NCI-H1436 (cell line): ENCODE measurements around the gene SLC5A1.
"Not testable (repeated sequence)": the region's sequence is repeated elsewhere in the genome, so short reads cannot be mapped to it uniquely, and the experiment has no call there.

Experiments used
- DNase-seq: peaks from one replicate; lab custom pipeline; 2025; lab: John Stamatoyannopoulos, UW

SLC5A1 gene

DNA sequence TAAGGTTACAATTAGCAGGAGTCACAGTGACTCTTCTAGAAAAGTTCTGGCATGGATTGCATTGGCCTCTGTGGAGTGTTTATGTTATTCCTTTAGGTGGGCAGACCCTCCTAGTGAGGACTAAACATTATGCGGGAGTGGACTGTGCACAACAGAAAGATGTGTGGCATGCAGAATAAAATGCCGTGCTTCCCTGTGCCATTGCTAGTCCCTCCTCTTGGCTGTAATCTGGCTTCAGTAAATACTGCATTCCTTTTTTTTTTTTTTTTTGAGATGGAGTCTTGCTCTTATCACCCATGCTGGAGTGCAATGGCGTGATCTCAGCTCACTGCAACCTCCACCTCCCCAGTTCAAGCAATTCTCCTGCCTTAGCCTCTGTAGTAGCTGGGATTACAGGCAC lies 45.0 kb downstream of the SLC5A1 start:
- DNase-seq, result no peak

DNA sequence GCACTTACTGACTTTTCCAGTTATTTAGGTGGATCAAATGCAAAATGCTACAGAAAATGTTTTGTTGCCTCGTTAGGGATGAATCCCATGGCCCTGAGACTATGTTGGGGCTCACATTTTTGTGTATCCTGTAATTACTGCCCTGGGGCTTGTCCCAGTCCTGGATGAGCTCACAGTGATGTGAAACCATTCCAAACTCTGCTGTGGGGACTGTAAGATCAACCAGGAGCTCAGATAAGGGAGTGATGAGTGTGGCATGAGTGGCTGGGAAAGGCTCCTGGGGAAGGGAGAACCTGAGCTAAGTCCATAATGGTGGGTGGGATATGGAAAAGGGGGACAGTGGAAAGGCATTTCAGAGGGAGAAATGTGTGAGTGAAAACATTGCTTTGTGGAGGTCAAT lies 54.0 kb downstream of the SLC5A1 start:
- DNase-seq, result no peak

DNA sequence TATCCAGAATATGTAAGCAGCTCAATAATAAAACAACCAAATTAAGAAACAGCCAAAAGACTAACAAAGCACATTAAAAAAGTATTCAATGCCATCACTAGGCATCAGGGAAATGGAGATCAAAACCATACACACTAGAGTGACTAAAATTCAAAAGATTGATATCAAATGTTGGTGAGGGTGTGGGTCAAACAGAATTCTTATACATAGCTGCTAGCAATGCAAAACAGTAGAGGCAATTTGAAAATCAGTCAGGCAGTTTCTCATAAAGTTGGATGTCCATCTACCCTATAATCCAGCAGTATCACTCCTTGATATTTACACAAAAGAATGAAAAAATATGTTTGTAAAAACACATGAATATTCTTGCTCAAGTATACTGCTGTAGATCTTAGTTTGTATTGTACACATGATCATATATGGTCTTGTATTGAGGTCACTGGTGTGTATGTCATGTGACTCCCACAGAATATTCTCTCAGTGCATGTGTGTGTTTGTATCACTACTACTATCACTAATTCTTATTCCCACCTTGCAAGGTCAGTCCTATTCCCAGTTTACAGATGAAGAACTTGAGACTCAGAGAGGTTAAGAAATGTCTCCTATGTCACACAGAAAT lies 54.9 kb downstream of the SLC5A1 start:
- no peak for DNase-seq

DNA sequence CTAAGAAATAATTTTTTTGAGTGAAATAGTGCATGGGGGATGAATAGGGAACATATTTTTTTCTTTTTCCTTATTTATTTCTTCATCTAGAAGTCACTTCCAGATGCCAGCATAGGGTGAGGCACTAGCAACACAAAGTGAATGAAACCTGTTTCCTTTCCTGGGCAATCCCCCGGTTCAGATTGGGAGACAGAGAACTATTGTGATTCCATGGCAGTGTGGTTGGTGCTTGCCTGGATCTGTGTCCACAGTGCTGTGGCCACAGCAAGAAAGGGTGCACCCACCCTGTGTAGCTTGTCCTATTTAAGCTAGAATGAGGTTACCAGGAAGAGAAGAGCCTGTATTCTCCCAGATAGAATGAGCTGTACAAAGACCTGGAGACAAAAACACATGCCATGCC lies 57.6 kb downstream of the SLC5A1 start:
- no peak for DNase-seq

DNA sequence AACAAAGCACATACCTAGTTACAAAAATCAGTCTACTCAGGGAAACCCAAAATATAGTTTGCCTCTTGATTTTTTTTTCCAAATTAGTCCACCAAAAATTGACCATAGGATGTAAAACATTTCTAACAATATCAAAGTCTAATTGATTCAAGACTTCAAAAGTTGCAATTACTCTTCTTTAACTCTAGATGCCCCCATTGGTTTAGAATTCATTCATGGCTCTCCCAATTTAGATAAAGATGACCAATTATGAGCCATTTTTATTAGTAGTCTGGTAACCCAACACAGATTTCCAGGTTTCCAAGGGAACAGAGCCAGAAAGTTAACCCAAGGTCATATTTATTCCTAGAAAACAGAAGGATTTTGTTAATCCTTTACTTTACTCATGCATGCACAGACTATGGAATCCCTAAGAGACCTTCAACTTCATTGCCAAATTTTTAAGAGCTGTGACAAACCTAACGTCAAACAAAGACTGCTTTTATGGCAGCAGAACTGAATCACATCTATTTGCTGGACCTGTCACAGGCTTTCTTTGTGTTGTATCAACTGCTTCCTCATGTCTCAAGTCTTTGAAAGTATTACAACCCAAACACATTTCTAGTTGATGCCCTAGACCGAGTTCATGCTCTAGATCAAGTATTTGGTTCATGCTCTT lies 60.7 kb downstream of the SLC5A1 start:
- DNase-seq, result no peak

DNA sequence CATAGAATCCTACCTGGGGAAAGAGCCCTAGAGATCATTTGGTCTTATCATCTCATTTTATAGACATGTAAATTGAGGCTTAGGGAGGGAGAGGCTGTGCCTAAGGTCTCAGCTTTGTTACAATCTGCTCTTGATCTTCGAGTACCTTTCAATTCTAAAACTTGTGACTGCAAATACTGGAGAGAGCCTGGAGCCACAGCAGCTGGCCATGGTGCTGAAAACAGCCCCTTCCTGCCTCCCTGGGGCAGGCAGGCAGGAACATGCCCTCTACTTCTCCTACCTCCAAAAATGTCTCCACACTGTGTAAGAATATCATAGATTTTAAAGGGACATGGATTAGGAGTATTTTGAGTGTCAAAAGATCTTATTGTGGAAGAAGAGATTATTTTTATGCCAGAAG lies 63.9 kb downstream of the SLC5A1 start:
- DNase-seq, result no peak

DNA sequence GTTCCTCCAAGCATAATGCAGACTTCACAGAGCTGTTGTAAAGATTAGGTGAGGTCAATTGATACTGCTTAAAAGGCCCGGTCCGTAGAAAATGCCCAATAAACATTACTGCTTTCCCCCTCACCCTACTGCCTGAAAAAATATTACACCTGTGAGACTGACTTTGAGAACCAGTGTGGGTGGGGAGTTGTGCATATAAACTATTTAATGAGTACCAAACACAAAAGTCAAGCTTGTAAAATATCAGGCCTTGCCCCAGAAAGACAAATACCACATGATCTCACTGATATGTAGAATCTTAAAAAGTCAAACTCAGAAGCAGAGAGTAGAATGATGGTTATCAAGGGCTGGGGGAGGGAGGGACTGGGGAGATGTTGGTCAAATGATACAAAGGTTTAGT lies 69.3 kb downstream of the SLC5A1 start:
- no peak for DNase-seq

DNA sequence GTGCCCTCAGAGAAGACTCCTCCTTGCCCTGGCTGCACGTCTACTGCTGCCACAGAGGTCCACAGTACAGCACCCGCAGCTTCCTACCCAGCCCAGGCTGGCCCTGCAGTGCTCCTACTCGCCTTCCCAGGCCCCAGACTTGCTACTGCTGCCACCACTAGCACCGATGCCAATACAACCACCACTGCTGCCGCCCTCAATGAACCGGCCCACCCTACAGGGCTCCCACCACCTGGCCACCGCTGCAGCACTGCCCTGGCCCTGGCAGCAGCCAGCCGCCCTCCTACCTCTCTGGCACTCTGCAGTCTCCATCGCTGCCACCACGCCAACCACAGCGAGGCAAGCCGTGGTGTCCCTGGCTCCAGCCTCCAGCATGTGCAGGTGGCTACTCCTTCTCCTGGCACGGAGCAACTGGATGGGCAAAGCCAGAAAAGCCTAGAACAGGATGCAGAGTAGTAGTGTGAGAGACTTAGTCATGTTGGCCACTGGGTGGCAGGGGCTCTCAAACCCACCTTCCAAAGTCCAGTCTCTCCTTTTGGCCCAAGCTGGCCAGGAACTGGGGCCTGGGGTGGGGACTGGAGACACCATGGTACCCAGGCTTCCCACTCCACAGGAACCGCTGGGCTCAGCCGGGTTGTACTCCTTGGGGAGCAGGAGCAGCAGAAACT lies 76.6 kb downstream of the SLC5A1 start:
- DNase-seq, result no peak

DNA sequence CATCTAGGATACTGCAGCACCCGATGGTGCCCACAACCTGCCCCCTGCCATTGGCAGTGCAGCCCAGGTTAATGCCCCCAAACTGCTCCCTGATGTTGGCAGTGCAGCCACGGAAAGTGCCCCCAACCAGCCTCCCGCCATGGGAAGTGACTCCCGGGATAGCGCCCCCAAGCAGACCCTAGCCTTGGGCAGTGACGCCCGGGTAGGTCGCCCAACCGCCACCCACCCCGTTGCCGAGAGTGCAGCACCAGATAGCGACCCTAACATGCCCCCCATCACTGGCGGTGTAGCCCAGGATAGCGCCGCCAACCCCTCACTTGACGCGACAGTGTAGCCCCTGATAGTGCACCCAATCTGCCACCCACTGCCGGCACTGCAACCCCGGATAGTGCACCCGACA lies 77.5 kb downstream of the SLC5A1 start:
- no peak for DNase-seq

DNA sequence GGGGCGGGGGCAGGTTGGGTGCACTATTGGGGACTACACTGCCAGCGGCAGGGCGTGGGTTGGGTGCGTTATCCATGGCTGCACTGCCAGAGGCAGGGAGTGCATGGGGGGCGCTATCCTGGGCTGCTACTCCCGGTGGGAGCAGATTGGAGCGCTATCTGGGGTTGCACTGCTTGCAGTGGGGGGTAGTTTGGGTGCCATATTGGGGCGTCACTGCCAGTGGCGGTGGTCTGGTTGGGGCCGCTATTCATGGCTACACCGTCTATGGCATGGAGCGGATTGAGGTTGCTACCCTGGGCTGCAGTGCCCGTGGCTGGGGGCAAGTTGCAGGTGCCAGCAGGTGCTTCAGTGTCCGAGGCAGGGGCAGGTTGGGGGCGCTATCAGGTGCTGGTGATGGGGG lies 79.8 kb downstream of the SLC5A1 start:
- DNase-seq, result no peak

DNA sequence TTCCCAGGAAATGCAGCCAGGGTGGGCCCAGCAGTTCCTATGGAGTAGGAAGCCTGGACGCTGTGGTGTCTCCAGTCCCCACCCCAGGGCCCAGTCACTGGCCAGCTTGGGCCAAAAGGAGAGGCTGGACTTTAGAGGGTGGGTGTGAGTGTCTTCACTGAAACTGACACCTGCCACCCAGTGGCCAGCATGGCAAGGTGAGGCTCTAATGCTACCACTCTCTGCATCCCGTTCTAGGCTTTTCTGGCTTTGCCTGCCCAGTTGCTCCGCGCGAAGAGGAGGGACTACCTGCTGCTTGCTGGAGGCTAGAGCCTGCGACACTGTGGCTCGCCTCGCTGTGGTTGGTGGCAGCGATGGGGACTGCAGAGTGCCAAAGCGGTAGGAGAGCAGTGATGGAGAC lies 80.6 kb downstream of the SLC5A1 start:
- DNase-seq, result no peak

DNA sequence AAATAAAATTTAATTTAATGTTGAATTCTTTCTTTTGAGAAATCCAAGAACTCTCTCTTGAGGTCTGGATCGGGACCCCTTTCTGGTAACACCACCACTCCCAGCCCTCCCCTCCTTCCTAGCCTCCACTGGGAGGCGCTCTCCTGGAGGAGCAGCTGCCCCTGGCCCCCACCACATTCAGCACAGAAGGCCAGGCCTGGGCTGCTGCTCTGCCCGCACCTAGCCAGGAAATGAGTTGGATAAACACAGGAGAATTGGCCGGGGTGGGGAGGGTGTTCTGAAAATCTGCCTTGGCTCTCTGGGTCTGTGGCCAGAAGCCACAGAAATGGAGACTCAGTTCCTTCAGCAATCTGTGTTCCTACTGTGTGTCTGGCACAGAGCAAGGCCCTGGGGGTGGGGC lies 84.8 kb downstream of the SLC5A1 start:
- no peak for DNase-seq

DNA sequence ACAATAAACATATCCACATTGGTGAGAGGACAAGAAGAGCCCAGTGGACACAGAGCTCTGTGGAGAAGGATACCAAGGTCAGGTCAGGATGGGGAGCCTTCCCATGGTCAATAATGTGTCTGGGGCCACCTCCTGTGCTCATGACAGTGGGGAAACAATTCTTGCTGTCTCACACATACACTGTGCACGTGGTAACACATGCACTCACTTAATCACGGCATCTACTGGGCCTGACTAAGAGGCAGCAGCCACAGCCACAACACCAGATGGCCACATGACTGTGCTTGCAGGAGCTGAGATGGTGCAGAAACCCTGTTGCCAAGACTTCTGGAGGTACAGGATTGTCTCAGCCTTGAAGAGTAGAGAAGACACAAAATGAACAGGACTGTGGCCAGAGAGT lies 87.4 kb downstream of the SLC5A1 start:
- no peak for DNase-seq

DNA sequence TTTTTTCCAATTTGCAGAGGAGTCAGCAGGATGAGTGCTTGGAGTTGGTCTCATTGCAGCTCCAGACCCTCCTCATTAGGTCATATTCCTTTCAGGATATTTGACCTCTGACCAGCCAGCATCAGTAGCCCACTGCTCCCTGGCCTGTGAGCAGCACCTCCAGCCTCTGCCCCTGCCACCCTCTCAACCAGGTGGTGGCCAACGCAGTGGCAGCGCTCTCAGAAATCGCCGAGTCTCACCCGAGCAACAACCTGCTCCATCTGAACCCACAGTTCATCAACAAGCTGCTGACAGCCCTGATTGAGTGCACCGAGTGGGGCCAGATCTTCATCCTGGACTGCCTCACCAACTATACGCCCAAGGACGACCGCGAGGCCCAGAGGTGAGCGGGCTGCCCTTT lies 89.1 kb downstream of the SLC5A1 start:
- no peak for DNase-seq

DNA sequence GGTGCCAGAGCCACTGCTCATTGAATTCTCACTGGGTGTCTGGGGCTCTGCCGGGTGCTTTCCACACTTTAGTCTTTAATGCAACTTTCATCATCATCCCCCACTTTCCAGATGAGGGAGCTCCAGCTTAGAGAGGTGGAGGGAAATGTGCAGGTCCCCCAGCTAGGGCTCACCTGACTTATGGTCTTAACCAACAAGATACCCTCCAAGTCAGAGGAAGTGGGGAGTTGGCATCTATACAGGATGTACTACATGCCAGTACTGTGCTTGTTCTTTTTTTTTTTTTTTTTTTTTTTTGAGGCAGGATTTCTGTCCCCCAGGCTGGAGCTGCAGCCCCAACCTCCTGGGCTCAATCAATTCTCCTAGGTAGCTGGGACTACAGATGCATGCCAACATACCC lies 89.7 kb downstream of the SLC5A1 start:
- DNase-seq, result no peak

DNA sequence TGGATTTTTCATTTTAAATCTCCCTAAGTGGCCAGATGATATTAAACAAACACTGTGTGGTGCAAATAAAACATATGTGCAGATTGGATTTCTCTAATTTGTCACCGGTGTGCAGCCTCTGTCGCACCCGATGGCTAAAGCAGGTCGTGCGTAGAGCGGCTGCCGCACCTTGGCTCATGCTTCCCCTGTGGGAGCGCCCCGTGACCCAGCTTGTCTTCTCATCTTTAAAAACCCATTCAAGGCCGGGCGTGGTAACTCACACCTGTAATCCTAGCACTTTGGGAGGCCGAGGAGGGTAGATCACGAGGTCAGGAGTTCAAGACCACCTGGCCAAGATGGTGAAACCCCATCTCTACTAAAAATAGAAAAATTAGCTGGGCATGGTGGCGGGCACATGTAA lies 91.7 kb downstream of the SLC5A1 start:
- DNase-seq, result not testable (repeated sequence)

DNA sequence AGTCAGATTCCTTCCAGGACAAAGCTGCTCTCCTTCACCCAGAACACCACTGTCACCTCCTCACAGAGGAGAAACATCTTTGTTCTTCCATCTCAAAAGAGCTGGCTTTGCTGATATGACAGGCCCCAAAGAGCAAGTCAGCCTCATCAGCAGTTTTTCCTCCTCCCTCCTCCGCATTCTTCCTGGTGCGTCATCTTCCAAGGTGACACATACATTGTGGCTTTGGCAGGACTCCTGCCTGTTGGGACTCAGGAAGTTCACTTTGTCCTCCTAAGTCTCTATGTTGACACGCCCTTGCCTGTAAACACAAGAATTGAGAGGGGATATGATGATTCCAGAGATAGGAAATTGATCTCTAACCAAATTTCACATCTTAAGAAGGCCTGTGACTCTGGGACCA lies 92.9 kb downstream of the SLC5A1 start:
- not testable (repeated sequence) for DNase-seq

DNA sequence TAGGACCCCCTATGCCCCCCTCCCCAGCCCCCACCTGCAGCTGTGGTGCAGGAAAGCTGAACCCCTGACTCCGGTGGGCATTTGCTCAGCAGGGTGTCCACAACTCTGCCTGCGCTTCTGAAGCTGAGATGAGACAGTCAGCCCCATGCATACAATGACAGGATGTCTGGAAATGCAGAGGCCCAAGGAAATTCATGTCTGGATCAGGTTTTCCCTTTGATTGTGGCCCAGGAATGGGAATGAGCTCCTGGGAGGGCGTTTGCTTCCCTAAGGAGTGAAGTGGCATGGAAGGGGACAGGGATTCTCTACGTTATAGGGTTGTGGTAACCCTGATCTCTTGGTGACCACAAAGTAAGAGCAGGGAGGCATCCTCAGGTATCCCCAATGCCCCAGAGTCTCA lies 93.8 kb downstream of the SLC5A1 start:
- DNase-seq, result not testable (repeated sequence)

DNA sequence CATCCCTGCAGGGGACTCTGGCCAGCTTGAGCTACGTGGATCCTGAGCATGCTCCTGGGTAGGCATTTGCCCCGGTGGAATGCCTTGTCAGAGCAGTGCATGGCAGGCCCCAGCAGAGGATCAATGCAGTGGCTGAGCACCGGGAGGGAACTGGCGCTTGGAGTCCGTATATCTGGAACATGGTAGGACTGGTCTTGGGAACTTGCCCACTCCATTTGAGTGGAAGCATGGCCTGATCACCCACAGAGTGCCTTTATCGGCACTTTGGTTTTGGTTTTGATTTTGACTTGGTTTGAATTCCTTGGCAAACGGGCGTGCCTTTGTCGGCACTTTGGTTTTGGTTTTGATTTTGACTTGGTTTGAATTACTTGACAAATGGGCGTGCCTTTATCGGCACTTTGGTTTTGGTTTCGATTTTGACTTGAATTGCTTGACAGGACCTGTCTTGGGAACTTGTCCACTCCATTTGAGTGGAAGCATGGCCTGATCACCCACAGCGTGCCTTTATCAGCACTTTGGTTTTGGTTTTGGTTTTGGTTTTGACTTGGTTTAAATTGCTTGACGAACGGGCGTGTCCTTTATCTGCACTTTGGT lies 94.8 kb downstream of the SLC5A1 start:
- DNase-seq, result not testable (repeated sequence)

DNA sequence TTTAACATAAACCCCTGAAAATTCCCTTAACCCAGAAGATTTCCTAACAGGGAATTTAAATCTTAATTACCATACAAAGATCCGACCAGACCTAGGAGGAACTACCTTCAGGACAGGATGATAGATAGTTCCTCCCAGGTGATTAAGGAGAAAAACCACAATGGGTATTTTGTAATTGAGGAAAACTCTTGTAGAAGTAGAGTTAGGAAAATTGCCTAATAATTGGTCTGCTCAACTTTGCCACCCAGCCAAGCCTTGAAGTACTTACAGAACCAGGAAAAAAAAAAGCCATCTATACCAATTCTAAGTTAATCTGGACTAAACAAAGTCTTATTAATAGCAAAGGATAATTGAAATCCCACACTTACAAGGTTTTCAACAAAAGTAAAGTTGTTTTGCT lies 95.5 kb downstream of the SLC5A1 start:
- DNase-seq, result not testable (repeated sequence)

DNA sequence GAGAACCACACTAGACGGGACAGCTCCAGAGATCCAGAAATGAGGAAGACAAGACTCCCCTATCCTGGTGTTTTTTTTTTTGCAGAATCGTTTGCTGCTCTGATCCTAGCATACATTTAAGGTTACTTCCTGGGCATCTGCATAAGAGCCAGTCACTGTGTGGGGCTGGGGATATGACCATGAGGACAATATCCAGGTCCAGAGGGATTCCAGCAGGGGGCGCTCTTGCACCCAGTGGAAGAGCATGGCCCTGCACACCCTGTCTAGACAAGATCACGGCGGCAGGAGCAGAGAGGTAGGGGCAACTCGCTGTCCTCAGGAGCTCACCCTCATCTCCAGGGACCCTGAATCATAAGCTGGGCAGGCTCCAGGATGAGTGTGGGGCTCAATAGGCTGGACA lies 97.6 kb downstream of the SLC5A1 start:
- not testable (repeated sequence) for DNase-seq

DNA sequence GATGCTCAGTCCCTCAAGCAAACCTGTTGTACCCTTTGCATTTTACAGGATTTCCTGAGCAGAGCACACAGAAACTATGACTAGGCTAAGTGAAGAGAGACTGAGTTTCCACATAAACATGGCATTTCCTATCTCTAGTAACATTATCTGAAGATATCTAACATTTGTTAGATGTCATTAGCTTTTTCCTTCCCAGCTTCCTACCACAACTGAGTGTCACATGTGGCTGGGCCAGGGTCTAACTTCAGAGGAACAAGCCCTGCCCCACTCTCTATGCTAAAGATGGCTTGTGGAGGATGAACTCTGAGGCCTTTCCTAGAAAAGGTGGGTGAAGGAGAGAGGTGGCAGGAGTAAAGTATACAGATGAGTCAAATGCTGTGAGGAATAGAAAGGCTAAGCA lies 99.5 kb downstream of the SLC5A1 start:
- no peak for DNase-seq
